Measurements from ENCODE around the gene GRM7.

GRCh38 chr3:7194071-7194835 lies 333.3 kb downstream of the GRM7 start:
- TF ChIP-seq, protein P1, sequence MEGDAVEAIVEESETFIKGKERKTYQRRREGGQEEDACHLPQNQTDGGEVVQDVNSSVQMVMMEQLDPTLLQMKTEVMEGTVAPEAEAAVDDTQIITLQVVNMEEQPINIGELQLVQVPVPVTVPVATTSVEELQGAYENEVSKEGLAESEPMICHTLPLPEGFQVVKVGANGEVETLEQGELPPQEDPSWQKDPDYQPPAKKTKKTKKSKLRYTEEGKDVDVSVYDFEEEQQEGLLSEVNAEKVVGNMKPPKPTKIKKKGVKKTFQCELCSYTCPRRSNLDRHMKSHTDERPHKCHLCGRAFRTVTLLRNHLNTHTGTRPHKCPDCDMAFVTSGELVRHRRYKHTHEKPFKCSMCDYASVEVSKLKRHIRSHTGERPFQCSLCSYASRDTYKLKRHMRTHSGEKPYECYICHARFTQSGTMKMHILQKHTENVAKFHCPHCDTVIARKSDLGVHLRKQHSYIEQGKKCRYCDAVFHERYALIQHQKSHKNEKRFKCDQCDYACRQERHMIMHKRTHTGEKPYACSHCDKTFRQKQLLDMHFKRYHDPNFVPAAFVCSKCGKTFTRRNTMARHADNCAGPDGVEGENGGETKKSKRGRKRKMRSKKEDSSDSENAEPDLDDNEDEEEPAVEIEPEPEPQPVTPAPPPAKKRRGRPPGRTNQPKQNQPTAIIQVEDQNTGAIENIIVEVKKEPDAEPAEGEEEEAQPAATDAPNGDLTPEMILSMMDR (IDR thresholded peaks at IDR 0.05): no peak
- TF ChIP-seq EP300 (IDR thresholded peaks at IDR 0.05): no peak
